HepG2 (cell line): Measurements from ENCODE around the gene PARK7. TPM values are rescaled to one million over a fixed set of nuclear protein-coding genes. Genes with fewer than 3 reads are reported as not detected.
A peak's percentile ranks its signal among the peaks of the same experiment; 100 is the strongest.

ENCODE experiments used
- AGO1 ChIP-seq: fragments of 200-400 bp; formaldehyde crosslinking; IDR thresholded peaks from 2 replicates; pipeline ENCODE4 v1.6.1; 2017; ENCODE audit warnings: mild to moderate bottlenecking, low read depth, low read length, moderate library complexity; ENCODE audit not compliant: poor library complexity, severe bottlenecking
- ASH2L ChIP-seq: fragments of 300-600, 200-600 bp; sonication (generic); IDR thresholded peaks from 2 replicates; pipeline ENCODE4 v1.7.0; 2017; ENCODE audit warnings: low read depth, mild to moderate bottlenecking, moderate library complexity, mixed read lengths, low read length; ENCODE audit not compliant: insufficient read length
- ETV5 ChIP-seq: IDR thresholded peaks from 2 replicates; pipeline ENCODE4 v1.6.1; 2018; ENCODE audit warnings: missing biosample characterization, missing genetic modification reagents, inconsistent platforms, borderline replicate concordance
- MED1 ChIP-seq: sonication (generic); formaldehyde crosslinking; IDR thresholded peaks from 2 replicates; pipeline ENCODE4 v1.4.0; 2020; ENCODE audit warnings: missing genetic modification reagents
- POLR2G ChIP-seq: fragments of 200-400 bp; formaldehyde crosslinking; IDR thresholded peaks from 2 replicates; pipeline ENCODE4 v1.6.1; 2018; ENCODE audit warnings: mild to moderate bottlenecking, low read depth, low read length, moderate library complexity
- RBM22 ChIP-seq: fragments of 200-400 bp; formaldehyde crosslinking; optimal IDR thresholded peaks from 2 replicates; pipeline ENCODE3; 2017; ENCODE audit warnings: mild to moderate bottlenecking, low read length, moderate library complexity
- ZBTB14 ChIP-seq: sonication (generic); formaldehyde crosslinking; IDR thresholded peaks from 2 replicates; pipeline ENCODE4 v1.4.0; 2020; ENCODE audit warnings: missing genetic modification reagents
- ZNF317 ChIP-seq: sonication (generic); formaldehyde crosslinking; IDR thresholded peaks from 2 replicates; pipeline ENCODE4 v1.5.0; 2020; ENCODE audit warnings: mild to moderate bottlenecking, missing genetic modification reagents
- polyA plus RNA-seq, 8 experiments: library from polyadenylated mRNA; depleted of rRNA in 3 of 8; stranded (reverse) in 7 of 8; unstranded in 1 of 8; fragments of >200 nt; fragmentation: Illumina TruSeq in 4 of 8; extraction: Trizol in 4 of 8; gene quantifications; 2 replicates each; pipeline versions ENCODE4 v1.2.1 to v1.2.3, GENCODE V29; 2011 to 2016; ENCODE audit warnings: low read depth in 4 of 8, missing spikeins in 1 of 8, mixed read lengths in 1 of 8; ENCODE audit not compliant: insufficient read depth in 1 of 8
- total RNA-seq, 5 experiments: library from RNA; depleted of rRNA; stranded (reverse); fragments of >200 nt; fragmentation: Illumina TruSeq; extraction: Trizol; gene quantifications; 2 replicates each; pipeline ENCODE4 v1.2.3, GENCODE V29; 2016; ENCODE audit warnings: low read depth in 1 of 5
- TF ChIP-seq, protein P1 (sequence below): sonication (generic); formaldehyde crosslinking; IDR thresholded peaks from 2 replicates; pipeline ENCODE4 v1.9.0; 2021; ENCODE audit warnings: missing genetic modification reagents, borderline replicate concordance
- TF ChIP-seq, protein P2 (sequence below): sonication (generic); formaldehyde crosslinking; IDR thresholded peaks from 2 replicates; pipeline ENCODE4 v1.5.1; 2020; ENCODE audit warnings: mild to moderate bottlenecking, missing genetic modification reagents
- TF ChIP-seq, protein P3 (sequence below): sonication (generic); formaldehyde crosslinking; IDR thresholded peaks from 2 replicates; pipeline ENCODE4 v1.5.1; 2020; ENCODE audit warnings: missing genetic modification reagents, mild to moderate bottlenecking, borderline replicate concordance
- TF ChIP-seq, protein P4 (sequence below): fragments of 450-650 bp; IDR thresholded peaks from 2 replicates; pipeline ENCODE4 v1.6.1; 2017

The PARK7 gene
- total and polyA plus RNA-seq, 2 of the 13 experiments (the other 11 are each of a cell fraction or from before 2014, with no cell fraction given): 212 to 296 TPM

DNA sequence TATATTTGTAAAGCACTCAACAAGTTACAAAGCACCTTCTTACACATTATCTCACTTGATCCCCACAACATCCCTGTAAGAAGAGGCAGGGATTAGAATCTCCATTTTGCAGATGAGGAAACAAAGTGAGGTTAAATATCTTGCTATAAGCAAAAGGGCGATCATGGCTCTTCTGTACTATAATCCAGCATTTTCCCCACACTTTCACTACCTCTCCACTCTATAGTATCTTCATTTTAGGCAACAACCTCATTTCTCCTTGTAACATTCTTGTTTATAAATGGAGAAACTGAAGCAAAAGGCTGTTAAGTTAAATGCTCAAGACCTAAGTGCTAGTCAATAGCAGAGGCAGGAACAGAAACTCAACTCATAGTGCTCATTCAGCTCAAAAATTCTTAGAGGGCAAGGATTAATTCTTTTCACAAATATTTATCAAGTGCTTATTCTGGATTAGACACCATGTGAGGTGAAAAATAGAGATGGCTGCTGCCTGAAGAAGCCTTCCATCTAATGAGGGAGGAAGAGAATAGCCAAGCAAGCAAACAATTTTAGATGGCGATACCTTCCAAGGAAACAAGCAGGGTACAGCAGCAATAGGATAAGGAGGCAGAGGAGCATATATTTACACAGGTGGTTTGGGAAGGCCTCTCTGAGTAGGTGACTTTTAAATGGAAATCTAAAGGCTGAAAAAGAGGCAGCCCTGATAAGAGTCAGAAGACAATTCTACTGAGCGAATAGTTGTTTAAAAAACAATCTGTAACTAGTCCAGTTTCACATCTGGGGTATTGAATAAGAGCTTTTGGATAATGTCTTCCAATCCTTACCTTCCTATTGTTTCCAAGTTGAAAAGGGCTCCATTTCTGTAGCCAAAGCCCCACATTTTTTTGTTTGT is 61.1 kb downstream of the PARK7 start (continued):
- TF ChIP-seq, protein P1, sequence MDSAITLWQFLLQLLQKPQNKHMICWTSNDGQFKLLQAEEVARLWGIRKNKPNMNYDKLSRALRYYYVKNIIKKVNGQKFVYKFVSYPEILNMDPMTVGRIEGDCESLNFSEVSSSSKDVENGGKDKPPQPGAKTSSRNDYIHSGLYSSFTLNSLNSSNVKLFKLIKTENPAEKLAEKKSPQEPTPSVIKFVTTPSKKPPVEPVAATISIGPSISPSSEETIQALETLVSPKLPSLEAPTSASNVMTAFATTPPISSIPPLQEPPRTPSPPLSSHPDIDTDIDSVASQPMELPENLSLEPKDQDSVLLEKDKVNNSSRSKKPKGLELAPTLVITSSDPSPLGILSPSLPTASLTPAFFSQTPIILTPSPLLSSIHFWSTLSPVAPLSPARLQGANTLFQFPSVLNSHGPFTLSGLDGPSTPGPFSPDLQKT: no peak
- TF ChIP-seq ASH2L (peak; percentile 3), POLR2G (peak; percentile 50), MED1 (CRISPR knock-in tag) (peak; percentile 38; the same call in 1 of the 2 replicates), RBM22 (peak; percentile 11), AGO1 (peak; percentile 90), ZNF317 (CRISPR knock-in tag) (no peak), ZBTB14 (CRISPR knock-in tag) (no peak), ETV5 (CRISPR knock-in tag) (no peak)
- TF ChIP-seq, protein P2, sequence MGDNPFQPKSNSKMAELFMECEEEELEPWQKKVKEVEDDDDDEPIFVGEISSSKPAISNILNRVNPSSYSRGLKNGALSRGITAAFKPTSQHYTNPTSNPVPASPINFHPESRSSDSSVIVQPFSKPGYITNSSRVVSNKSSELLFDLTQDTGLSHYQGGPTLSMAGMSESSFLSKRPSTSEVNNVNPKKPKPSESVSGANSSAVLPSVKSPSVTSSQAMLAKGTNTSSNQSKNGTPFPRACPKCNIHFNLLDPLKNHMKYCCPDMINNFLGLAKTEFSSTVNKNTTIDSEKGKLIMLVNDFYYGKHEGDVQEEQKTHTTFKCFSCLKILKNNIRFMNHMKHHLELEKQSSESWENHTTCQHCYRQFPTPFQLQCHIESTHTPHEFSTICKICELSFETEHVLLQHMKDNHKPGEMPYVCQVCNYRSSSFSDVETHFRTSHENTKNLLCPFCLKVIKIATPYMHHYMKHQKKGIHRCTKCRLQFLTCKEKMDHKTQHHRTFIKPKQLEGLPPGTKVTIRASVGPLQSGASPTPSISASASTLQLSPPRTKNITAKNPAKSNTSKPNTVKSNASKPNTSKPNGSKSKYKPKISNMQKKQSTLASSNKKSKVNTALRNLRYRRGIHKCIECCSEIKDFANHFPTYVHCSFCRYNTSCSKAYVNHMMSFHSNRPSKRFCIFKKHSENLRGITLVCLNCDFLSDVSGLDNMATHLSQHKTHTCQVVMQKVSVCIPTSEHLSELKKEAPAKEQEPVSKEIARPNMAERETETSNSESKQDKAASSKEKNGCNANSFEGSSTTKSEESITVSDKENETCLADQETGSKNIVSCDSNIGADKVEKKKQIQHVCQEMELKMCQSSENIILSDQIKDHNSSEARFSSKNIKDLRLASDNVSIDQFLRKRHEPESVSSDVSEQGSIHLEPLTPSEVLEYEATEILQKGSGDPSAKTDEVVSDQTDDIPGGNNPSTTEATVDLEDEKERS: 0 out of 2 replicates have a peak, but pooled peaks have one; percentile 11
- TF ChIP-seq, protein P3, sequence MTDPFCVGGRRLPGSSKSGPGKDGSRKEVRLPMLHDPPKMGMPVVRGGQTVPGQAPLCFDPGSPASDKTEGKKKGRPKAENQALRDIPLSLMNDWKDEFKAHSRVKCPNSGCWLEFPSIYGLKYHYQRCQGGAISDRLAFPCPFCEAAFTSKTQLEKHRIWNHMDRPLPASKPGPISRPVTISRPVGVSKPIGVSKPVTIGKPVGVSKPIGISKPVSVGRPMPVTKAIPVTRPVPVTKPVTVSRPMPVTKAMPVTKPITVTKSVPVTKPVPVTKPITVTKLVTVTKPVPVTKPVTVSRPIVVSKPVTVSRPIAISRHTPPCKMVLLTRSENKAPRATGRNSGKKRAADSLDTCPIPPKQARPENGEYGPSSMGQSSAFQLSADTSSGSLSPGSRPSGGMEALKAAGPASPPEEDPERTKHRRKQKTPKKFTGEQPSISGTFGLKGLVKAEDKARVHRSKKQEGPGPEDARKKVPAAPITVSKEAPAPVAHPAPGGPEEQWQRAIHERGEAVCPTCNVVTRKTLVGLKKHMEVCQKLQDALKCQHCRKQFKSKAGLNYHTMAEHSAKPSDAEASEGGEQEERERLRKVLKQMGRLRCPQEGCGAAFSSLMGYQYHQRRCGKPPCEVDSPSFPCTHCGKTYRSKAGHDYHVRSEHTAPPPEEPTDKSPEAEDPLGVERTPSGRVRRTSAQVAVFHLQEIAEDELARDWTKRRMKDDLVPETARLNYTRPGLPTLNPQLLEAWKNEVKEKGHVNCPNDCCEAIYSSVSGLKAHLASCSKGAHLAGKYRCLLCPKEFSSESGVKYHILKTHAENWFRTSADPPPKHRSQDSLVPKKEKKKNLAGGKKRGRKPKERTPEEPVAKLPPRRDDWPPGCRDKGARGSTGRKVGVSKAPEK (CRISPR knock-in tag): no peak
- TF ChIP-seq, protein P4, sequence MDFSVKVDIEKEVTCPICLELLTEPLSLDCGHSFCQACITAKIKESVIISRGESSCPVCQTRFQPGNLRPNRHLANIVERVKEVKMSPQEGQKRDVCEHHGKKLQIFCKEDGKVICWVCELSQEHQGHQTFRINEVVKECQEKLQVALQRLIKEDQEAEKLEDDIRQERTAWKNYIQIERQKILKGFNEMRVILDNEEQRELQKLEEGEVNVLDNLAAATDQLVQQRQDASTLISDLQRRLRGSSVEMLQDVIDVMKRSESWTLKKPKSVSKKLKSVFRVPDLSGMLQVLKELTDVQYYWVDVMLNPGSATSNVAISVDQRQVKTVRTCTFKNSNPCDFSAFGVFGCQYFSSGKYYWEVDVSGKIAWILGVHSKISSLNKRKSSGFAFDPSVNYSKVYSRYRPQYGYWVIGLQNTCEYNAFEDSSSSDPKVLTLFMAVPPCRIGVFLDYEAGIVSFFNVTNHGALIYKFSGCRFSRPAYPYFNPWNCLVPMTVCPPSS: no peak
